SIG-M5 (cell line): ENCODE measurements around the gene SYNPR.

ENCODE experiments used
- DNase-seq: peaks from one replicate; lab custom pipeline; 2025; lab: John Stamatoyannopoulos, UW

Gene SYNPR

DNA sequence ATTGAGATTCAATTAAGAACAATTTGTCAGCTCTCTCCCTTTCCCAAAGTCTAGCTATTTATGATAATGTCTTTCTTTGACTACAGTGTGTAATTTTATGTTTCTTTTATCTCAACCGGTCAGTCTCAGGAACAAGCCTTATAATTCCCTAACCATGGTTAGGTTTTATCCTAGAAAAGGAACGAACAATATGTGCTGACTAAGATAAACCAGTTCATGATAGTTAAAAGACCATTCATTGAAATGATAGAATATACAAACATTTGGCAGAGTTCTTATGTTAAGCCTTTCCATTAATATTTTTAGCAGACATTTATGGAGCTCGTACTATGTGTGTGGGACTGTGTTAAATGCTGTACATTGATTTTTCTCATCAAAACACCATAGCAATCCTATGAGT, 106.3 kb downstream of the SYNPR start:
- no peak for DNase-seq

DNA sequence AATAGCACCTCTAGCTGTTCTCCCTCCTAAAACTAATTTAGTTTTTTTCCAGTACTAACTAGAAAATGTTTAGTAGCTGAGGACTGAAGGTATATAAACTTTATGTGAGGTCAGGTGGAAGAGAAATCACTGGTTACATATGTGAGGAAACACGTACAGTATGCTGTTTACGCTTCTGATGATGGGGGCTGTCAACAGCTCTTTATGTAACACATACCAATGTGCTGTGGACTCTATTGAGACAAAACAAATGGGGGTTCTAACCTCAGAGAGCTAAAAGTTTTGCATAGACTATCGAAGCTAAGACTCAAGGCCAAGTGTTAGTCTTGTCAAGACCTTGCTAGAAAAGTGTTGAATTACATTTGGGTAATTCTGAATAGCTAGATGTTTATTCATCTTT, 107.5 kb downstream of the SYNPR start:
- DNase-seq = no peak

DNA sequence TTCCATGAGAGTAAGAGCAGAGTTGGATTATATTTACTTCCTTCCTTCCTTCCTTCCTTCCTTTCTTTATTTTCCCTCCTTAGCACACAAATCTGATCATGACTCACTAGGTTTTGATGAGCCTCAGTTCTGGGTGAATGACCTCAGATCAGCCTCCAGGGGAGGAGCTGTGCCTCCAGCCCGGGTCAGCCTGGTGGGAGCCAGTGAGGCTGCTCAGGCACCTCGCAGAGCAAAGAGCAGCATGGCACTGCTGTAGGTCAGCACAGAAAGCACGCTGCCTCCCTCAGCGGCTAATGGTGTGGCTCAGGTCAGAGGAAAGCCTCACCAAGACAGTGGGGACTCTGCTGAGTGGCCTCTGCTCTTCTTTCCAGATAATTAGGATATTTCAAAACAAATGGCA, 108.5 kb downstream of the SYNPR start:
- DNase-seq = no peak

DNA sequence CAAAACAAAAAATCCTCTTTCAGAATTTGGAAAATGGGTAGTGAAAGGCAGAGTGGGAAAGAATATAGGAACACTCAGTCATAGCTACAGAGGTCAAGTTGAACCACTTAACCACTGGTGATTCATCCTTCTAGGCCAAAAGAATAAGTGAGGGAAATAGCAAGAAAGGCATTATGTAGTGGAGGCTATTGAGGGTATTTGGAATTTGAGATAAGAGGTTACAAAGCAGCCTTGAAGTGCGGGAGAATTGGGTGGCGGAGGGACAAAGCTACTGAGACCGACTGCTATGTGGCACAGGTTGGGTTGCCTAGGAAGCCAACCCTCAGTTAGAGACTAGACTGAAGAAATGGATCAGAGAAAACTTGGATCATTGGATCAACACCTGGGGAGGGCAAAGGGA, 109.5 kb downstream of the SYNPR start:
- DNase-seq = no peak

DNA sequence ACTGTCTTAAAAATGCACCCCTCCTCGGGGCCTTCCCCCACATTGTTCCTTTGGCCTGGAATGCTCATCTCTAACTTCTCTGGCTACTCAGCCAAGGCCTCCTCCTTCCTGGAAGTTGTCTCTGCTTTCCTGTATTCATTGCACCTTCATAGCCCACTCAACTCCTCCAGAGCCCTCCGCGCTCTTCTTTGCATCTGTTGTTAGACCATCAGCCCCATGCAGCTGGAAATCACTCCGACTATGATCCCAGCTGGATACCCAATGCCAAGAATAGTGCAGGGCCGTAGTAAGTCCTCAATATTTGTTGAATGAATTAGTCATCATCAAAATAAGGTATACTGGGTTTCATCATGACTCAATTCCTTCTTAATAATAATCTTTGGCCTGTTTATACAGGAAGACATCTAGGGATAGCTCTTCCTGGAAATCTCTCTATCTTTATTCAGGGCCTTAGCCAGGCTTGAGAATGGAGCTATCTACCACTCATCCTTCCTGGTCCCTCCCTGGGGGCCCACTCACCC, 112.7 kb downstream of the SYNPR start:
- DNase-seq = no peak

DNA sequence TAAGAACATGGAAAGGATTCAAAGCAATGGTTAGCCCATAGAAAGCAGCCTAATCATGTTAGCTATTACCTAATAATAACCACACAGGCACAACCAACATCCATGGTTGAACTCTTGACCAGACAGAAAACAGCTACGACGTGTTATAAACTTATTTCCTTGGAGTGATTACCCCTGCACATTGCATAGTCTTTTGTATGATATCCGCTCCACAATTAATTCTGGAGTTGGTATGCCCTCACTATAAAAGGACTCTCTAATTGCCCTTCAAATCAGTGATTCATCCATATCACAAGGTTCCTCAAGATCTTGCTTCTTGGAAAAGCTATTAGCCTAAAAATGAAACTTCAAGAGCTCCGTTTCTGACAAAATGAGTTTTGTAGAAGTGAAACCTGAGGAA, 117.9 kb downstream of the SYNPR start:
- DNase-seq = no peak

DNA sequence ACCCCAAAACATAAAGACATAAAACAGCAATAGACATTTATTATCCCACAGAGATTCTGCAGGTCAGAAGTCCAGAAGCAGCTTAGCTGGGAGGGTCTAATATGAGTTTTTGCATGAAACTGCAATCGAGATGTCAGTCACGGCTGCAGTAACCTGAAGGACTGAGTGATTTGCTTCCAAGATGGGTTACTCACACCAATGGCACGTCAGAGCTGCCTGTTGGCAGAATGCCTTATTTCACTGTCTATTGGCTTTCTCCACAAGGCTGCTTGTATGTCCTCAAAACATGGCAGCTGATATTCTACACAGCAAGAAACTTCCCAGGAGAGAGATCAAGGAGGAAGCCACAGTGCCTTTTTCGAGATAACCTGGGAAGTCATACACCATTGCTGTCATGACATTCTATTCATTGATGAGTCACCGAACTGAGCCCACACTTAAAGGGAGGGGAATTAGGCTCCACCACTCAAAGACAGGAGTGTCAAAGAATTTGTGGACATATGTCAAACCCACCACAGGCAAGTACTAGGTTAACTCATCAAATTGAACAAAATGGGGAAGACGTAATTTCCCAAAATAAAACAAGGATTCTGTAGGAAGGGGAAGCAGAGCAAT, 122.2 kb downstream of the SYNPR start:
- no peak for DNase-seq

DNA sequence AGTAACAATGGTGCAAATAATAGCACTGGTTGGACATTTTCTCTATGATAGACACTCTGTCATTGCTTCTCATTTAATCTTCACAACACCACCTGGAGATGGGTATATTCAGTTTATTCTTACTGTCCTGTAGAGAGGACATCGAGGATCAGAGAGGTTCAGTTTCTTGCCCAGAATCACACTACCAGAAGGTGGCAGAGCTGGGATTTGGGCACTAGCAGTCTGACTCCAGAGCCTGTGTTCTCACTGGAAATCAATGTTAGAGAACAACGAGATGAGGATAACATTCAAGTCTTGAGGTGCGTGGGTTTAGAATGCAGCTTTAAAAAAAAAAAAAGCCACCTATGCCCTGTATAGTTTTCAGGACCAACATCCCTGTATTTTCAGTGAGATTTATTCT, 127.8 kb downstream of the SYNPR start:
- no peak for DNase-seq

DNA sequence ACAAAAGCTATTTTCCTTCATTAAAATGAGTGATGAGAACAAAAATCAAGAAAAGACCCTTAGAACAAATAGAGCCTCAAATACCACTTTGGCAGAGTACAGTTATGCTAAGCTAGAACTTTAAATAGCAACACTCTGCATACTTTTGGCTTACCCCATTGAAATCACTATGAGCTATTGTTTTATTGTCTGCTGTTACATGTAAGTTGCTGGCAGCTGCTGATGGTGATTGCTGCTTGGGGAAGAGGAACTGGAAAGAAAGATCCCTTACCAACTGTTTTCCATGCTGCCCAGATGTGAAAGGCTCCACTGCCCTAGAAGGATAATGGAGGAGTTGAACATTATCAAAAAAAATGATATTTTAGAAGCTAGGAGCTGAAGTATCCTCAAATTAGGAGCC, 135.4 kb downstream of the SYNPR start:
- DNase-seq = no peak

DNA sequence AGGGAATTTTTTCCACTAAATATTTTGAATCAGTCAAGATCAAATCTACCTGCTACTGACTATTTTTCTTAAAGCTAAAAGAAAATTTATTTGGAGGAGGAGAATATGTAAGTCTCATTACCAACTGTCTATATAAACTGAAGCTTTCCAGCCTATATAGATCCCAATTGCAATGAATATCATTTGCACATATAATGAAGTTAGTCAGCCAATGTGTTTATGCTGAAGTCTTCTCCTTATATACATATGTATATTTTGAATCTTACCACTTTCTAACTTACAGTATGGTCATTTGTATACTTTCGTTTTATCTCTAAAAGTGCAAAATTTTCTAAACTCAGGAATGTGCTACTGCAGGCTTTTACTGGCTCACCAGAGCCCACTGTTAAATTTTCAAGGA, 136.5 kb downstream of the SYNPR start:
- no peak for DNase-seq

DNA sequence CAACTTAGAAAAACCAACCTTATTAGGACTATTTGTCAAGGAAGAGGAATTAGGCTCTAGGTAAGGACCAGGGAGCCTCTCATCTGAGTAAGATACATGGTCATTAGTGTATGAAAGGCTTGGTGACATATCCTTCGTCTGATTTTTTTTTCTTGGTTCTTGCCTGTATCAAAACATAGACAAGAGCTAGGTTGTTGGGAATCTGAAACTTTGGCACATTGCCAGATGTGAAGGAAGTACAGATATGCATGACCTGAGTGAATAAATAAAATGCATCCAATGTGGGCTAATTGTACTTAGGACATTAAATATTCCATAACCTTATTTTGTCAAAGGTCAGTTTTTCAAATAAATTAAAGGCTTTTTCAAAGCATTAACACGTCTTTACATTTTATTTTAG, 151.8 kb downstream of the SYNPR start:
- no peak for DNase-seq

DNA sequence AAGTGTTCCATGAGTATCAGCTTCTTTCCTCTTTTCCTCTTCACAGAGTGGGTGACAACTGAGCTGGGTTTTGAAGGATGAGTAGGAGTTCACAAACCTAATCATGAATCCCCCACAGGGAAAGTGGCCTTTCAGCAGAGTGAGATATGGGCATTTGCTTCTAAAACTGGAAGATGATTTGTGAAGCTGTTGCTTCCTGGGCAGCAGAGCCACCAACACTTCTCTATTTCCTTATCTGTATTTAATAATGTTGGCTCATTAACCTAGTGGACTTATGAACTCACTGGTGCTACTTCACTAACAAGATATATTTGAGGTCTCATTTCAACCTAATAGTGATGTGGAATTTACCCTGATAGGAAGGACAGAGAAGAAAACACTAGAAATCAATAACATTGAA, 152.8 kb downstream of the SYNPR start:
- DNase-seq = no peak

DNA sequence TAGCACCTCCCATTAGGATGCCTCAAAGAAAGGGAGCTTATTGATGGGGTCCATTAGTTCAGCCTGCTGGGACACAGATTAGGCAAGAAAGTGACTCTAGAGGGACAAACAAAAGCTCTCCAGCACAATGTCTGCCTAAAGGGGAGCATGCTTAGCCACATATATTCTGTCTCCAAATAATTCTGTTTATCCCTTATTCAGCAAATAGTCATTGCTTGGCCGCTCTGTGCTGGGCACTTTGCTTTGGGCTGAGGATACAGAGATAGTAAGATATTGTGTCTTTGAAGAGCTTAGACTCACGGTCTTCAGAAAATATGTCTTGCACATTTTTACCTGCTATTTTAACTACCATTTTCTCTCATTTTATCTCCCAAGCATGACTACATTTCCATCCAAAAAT, 159.8 kb downstream of the SYNPR start:
- no peak for DNase-seq

DNA sequence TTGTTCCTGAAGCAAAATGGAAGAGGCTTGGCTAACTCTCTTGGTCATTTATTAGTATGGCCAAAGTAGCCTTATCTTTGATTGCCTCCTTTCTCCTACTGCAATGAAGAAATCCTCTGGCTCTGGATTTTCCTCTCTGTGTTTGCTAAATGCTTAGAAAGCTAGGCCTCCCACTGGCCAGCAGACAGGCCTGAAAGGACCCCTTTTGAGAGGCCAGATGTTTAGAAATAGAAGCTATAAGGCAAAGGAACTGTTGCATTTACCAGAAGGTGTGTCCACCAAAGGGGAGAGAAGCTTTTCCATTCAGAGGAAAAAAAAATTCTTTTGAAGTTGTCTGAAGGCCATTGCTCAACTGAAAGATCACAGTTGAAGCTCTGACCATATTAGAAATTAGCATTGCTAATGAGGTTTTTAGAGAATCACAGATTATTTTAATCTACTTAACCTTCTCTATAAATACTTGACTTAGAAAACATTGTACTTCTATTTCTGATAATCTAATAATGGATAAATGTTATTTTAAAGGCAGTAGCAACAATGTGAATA, 160.8 kb downstream of the SYNPR start:
- DNase-seq = no peak

DNA sequence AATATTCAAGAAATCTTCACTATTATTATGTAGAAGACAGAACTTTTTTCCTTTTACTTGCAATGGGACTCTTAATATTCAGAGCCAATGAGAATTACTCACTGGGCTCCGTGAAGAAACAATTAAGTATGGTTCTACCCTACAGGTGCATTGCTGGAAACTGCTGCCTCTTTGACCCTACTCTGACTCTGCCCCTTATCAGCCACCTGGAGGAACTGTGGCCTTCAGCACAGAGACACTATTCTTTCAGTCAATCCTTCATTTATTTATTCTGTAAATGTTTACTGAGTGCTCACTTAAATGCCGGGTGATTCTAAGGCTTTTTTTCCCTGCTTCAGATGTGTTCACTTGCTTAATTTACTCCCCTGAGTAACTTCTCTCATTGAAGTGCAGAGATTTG, 163.2 kb downstream of the SYNPR start:
- no peak for DNase-seq

DNA sequence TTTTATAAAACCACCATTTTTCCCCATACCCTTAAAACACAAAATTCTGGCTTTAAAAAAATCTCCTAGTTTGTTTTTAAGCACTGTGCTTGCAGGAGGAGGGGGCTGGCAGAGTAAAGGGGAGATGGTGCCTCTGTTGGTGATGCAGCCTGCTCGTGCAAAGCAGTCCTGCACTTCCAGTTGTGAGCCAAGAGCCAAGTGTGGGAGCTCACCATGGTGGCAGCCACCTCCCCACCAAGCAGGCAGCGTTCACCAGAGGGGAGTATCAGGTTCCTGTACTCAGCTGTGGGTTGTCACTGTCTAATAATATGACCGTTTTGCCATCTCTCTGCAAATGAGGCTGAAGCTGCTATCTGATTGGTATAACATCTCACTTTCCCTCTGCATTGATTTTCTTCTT, 164.8 kb downstream of the SYNPR start:
- DNase-seq = no peak

DNA sequence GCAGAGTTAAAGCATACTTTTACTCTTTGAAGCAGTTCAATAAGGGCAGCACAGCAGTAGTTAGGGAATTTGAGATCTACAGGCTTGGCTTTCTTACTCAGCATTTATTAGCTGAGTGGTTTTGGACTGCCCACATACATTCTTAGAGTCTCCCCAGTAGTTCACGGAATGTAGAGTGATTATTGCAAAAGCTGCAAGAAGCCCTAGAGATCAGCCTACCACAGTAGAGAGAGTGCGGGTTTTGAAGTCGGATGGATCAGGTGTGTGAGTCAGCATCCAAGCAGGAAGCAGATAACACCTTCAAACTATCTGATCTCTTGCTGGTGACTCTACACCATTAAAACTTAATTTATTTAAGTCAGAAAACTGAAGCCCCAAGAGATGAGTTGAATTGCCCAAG, 171.9 kb downstream of the SYNPR start:
- DNase-seq = no peak

DNA sequence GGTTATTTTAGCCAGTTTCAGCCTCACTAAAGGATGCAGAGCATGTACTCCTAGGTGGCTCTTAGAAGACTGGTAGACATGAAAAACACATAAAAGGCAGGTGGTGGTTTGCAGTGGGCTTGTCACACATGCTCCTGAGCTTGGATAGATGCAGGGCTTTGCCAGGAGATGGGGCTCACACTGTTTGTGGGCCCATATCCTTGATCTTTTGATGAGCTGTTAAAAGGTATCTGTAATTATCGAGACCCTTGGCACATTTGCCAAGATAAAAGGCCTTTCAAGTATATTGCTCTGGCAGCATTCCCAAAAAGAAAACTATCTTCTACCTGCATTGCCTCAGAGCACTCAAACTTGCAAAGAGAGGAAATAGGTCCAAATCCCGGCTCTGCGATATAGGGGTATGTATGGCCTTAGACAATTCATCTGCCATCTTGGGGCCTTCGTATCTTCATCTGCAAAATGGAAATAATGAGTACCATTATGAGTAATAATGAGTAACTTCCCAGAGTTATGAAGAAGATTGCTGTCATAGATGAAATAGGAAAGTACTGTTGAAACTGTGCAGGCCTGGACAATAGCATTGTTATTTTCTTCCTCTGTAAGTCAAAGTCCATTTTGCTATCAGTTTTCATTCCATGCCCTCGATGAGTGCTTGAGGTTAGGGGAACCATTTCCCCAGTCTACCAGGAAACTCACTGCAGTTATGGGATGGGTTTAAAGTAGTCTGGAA, 172.7 kb downstream of the SYNPR start:
- no peak for DNase-seq

DNA sequence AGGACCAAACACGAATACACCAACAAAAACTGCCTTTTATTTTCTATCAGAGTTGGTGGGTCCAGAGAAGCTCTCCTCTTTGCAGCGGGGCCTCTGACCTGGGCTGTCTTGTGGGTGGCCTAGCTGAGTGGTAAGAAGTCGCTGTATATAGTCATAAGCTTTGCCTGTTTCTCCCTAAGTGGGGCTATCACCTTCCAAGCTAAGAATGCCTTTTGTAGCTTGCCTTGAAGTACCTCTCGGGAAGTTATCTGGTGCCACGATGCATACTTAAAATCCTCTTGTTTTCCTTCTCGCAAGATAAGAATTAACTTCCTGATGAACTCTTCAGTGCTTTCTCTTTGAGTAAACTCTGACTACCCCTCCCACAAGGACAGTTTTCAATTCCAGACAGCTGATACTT, 178.8 kb downstream of the SYNPR start:
- no peak for DNase-seq

DNA sequence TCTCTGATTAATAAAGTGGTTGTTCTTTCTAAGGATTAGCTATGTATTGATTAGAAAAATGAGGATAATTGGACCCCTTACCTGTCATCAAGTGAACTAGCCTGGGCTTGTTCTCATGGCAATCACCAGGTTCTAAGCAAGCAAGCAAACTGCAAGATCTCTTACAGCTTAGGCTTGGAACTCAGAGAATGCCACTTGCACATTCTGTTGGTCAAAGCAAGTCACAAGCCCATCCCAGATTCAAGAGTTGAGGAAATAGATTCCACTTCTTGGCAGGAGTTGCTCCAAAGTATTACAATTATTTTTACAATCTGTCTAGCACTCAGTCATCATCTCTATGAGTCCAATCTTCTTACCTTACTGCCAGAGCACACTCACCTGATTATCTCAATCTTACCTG, 180.3 kb downstream of the SYNPR start:
- DNase-seq = no peak

DNA sequence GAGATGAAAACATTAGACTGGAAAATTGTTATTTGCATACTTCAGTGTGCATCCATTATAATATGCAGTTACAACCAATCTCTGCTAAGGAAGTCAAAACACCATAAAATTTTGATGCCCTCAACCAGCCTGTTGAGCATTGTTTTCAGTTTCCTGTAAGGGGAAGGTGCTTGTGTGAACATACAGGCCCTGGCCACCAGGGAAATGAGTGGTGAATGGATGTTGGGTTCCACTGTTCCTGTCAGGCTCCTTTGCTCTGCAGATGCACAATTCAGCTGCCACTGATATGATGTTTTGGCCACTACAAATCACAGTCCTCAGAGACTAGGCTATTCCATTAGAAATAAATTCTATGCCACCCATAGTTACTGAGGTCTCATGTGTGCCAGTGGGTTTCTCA, 184.6 kb downstream of the SYNPR start:
- no peak for DNase-seq

DNA sequence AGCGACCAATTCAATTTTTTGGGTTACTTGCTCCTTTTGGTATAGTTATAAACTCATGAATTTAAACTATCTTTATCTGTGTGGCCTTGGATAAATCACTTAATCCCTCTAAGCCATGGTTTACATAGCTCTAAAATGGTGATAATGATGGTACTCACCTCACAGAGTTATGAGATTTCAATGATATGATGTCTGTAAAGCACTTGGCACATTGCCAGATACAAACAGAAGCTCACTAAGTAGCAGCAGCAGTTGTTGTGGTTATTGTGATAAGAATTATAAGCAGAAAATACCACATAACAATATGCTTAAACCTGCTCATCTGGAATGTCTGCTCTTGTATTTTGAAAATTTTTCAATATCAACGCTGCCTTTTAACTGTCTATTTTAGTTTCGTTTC, 189.3 kb downstream of the SYNPR start:
- DNase-seq = no peak

DNA sequence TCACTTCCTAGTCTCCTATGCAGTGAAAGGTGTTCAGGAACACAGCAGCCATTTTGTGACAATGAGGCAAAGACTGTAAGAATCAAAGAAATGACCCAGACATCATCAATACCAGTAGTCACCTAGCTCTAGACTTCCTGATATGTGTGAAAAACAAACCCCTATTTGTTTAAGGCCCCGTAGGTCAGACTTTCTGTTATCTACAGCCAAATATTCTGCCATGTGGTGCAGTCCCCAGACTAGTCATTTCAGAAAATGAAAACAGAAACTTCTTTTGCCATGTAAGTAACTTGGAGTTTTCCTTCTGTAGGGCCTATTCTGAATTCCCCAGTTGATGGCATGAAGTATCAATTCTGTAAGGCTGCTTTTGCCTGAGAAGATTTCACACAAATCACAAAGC, 192.6 kb downstream of the SYNPR start:
- DNase-seq = no peak

DNA sequence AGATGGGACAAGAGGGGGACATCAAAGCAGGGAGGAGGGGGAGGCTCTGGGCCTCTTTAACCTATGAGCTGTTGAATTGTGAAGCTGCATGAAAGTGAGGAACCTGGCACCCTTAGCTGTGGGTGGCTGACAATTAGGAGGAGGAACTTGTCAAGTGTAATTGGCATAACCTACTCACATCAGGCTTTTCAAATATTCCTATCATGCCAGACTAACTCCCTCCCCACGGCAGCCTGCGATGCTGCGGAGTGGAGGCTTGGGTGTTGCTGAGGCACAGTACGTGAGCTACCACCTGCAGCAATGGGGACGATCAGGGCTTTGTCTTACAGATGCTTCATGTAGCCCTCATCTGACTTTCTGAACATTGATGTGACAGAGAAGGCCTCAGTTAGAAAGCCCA, 193.7 kb downstream of the SYNPR start:
- DNase-seq = no peak
